ENCODE results near the gene DYSF.

- TF ChIP-seq CEBPB (IDR thresholded peaks at IDR 0.05; ENCODE audit: low read depth) (no peak), EZH2 (IDR thresholded peaks at IDR 0.05) (no peak), POLR2A (IDR thresholded peaks at IDR 0.05; ENCODE audit: borderline replicate concordance, extremely low read depth, insufficient read depth, insufficient read length) (no peak), SP1 (IDR thresholded peaks at IDR 0.05; ENCODE audit: low read depth) (no peak), POLR2AphosphoS5 (IDR thresholded peaks at IDR 0.05; ENCODE audit: low read depth, low read length) (no peak), JUND (IDR thresholded peaks at IDR 0.05) (no peak), FOSL1 (IDR thresholded peaks at IDR 0.05; ENCODE audit: low read depth) (no peak), ZFX (IDR thresholded peaks at IDR 0.05) (no peak), RAD21 (IDR thresholded peaks at IDR 0.05; ENCODE audit: low read depth) (no peak)
- TF ChIP-seq, protein P1, sequence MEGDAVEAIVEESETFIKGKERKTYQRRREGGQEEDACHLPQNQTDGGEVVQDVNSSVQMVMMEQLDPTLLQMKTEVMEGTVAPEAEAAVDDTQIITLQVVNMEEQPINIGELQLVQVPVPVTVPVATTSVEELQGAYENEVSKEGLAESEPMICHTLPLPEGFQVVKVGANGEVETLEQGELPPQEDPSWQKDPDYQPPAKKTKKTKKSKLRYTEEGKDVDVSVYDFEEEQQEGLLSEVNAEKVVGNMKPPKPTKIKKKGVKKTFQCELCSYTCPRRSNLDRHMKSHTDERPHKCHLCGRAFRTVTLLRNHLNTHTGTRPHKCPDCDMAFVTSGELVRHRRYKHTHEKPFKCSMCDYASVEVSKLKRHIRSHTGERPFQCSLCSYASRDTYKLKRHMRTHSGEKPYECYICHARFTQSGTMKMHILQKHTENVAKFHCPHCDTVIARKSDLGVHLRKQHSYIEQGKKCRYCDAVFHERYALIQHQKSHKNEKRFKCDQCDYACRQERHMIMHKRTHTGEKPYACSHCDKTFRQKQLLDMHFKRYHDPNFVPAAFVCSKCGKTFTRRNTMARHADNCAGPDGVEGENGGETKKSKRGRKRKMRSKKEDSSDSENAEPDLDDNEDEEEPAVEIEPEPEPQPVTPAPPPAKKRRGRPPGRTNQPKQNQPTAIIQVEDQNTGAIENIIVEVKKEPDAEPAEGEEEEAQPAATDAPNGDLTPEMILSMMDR (IDR thresholded peaks at IDR 0.05 in 2 of 3, conservative IDR thresholded peaks at IDR 0.05 in 1 of 3; ENCODE audit: borderline replicate concordance in 1 of 3, insufficient read depth in 1 of 3, low read depth in 2 of 3, low read length in 2 of 3), result no peak
- TF ChIP-seq, protein P2, sequence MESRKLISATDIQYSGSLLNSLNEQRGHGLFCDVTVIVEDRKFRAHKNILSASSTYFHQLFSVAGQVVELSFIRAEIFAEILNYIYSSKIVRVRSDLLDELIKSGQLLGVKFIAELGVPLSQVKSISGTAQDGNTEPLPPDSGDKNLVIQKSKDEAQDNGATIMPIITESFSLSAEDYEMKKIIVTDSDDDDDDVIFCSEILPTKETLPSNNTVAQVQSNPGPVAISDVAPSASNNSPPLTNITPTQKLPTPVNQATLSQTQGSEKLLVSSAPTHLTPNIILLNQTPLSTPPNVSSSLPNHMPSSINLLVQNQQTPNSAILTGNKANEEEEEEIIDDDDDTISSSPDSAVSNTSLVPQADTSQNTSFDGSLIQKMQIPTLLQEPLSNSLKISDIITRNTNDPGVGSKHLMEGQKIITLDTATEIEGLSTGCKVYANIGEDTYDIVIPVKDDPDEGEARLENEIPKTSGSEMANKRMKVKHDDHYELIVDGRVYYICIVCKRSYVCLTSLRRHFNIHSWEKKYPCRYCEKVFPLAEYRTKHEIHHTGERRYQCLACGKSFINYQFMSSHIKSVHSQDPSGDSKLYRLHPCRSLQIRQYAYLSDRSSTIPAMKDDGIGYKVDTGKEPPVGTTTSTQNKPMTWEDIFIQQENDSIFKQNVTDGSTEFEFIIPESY (IDR thresholded peaks at IDR 0.05; ENCODE audit: extremely low read depth, insufficient replicate concordance, low read length), result no peak
- TF ChIP-seq, protein P3, sequence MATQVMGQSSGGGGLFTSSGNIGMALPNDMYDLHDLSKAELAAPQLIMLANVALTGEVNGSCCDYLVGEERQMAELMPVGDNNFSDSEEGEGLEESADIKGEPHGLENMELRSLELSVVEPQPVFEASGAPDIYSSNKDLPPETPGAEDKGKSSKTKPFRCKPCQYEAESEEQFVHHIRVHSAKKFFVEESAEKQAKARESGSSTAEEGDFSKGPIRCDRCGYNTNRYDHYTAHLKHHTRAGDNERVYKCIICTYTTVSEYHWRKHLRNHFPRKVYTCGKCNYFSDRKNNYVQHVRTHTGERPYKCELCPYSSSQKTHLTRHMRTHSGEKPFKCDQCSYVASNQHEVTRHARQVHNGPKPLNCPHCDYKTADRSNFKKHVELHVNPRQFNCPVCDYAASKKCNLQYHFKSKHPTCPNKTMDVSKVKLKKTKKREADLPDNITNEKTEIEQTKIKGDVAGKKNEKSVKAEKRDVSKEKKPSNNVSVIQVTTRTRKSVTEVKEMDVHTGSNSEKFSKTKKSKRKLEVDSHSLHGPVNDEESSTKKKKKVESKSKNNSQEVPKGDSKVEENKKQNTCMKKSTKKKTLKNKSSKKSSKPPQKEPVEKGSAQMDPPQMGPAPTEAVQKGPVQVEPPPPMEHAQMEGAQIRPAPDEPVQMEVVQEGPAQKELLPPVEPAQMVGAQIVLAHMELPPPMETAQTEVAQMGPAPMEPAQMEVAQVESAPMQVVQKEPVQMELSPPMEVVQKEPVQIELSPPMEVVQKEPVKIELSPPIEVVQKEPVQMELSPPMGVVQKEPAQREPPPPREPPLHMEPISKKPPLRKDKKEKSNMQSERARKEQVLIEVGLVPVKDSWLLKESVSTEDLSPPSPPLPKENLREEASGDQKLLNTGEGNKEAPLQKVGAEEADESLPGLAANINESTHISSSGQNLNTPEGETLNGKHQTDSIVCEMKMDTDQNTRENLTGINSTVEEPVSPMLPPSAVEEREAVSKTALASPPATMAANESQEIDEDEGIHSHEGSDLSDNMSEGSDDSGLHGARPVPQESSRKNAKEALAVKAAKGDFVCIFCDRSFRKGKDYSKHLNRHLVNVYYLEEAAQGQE (IDR thresholded peaks at IDR 0.05; ENCODE audit: low read depth), result no peak
- TF ChIP-seq, protein P4, sequence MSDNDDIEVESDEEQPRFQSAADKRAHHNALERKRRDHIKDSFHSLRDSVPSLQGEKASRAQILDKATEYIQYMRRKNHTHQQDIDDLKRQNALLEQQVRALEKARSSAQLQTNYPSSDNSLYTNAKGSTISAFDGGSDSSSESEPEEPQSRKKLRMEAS (IDR thresholded peaks at IDR 0.05), result no peak
Measured at GRCh38 chr2:71637736-71638135, 184.4 kb downstream of the DYSF start.
